Thyroid gland (tissue), 4 donors: ENCODE measurements around the gene MYH14.
A peak's percentile ranks its signal among the peaks of the same experiment; 100 is the strongest.

ENCODE experiments used
- CTCF ChIP-seq, 6 experiments: fragments of 200-600 bp in 3 of 6; fragments of 450-650 bp in 3 of 6; sonication (generic) in 3 of 6; IDR thresholded peaks; one replicate each; pipeline ENCODE4 v1.5.1; 2016 to 2019; ENCODE audit warnings: antibody characterized with exemption in 6 of 6, mild to moderate bottlenecking in 2 of 6, inconsistent platforms in 1 of 6, moderate library complexity in 1 of 6
- POLR2A ChIP-seq, 2 donors: fragments of 450-650 bp; IDR thresholded peaks; one replicate each; pipeline ENCODE4 v1.6.1; 2017; ENCODE audit warnings: antibody characterized with exemption in 2 of 2, mild to moderate bottlenecking in 2 of 2, moderate library complexity in 1 of 2

DNA sequence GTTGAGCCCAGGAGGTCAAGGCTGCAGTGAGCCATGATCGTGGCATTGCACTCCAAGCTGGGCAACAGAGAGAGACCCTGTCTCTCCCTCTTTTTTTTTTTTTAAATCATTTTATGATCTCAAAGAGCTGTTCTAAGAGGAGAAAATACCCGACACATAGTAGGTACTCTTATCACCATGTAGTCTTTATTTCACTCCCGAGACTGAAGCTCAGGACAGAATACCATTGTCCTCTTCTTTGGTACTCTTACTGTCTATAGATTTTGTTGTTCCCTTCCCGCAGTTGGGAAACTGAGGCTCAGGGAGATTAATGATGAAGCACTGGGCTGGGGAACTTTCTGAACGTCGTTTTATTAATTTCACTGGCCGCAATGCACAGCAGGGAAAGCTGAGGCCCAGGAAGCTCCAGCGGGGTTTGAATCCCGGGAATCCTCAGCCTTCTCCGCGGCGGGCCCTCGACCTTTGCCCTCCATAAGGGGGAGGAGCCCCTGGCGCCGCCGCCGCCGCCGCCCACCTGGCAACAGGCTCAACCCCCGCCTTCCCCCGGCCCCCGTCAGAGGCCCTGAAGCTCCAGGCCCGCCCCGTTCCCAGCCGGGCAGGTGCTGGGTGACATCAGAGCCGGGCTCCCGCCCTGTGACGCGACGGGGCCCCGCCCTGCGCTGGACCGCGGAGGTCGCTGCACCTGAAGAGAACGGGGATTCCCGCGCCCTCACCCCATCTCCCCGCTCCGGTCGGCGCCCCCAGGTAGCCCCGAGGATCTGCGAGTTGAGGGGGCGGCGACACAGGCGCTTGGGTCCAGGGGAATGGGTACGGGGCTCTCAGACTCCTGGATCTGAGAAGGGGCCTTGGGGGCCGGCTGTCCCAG, 1.6 kb downstream of the MYH14 start:
- TF ChIP-seq CTCF (IDR thresholded peaks at IDR 0.05) (no peak), POLR2A (IDR thresholded peaks at IDR 0.05) (peak; percentile 85 to 88)
